H1 (cell line): Measurements from ENCODE around the gene FAS. TPM values are rescaled to one million over a fixed set of nuclear protein-coding genes. Genes with fewer than 3 reads are reported as not detected.

Source experiments
- CTCF ChIA-PET: fragments of 300-600 bp; sonication (Branson Sonifier 250); formaldehyde crosslinking; loops from one replicate; lab custom pipeline; 2021; ENCODE audit not compliant: partially characterized antibody; lab: Charles Lee
- POLR2A ChIA-PET: fragments of 300-600 bp; sonication (Branson Sonifier 250); formaldehyde crosslinking; loops from one replicate; lab custom pipeline; 2021; ENCODE audit warnings: inconsistent platforms; ENCODE audit not compliant: partially characterized antibody; lab: Charles Lee
- DNase-seq, 2 experiments: peaks; one replicate each; pipeline versions ENCODE4 v3.0.0 to v3.0.0-alpha.2; 2010 to 2022; ENCODE audit warnings: low spot score in 2 of 2, low read depth in 1 of 2, mixed read lengths in 1 of 2
- FAIRE-seq: peaks from 2 replicates; lab custom pipeline; 2011; peaks lifted over from hg19 to GRCh38; lab: Jason Lieb, UNC
- H2AFZ ChIP-seq: 2 replicates; pipeline ENCODE4 v1.8.1; 2012; ENCODE audit warnings: low read length, inconsistent platforms
- H2AK5ac ChIP-seq: 2 replicates; pipeline ENCODE4 v1.6.1; 2013; ENCODE audit warnings: low read depth, low read length
- H2BK120ac ChIP-seq: replicated peaks from 2 replicates; pipeline ENCODE3; 2013; ENCODE audit warnings: low read depth, low read length, inconsistent platforms
- H2BK12ac ChIP-seq: 2 replicates; pipeline ENCODE4 v1.6.1; 2013; ENCODE audit warnings: low read depth, low read length
- H2BK15ac ChIP-seq: 2 replicates; pipeline ENCODE4 v1.6.1; 2013; ENCODE audit warnings: low read length
- H2BK20ac ChIP-seq: 2 replicates; pipeline ENCODE4 v1.6.1; 2013; ENCODE audit warnings: low read length
- H2BK5ac ChIP-seq: 2 replicates; pipeline ENCODE4 v1.6.1; 2013; ENCODE audit warnings: low read depth, low read length
- H3K14ac ChIP-seq: 2 replicates; pipeline ENCODE4 v1.6.1; 2013; ENCODE audit warnings: inconsistent platforms; ENCODE audit not compliant: insufficient read length
- H3K18ac ChIP-seq: 2 replicates; pipeline ENCODE4 v1.6.1; 2013; ENCODE audit warnings: low read length; ENCODE audit errors: extremely low read depth
- H3K23ac ChIP-seq: 2 replicates; pipeline ENCODE4 v1.6.1; 2013; ENCODE audit warnings: inconsistent platforms; ENCODE audit not compliant: insufficient read length
- H3K23me2 ChIP-seq: 2 replicates; pipeline ENCODE4 v1.6.1; 2013; ENCODE audit warnings: low read depth, low read length
- H3K27ac ChIP-seq: 2 replicates; pipeline ENCODE4 v1.6.1; 2011; ENCODE audit warnings: low read depth, low read length, inconsistent platforms
- H3K27me3 ChIP-seq, 4 experiments: replicated peaks in 1 of 4; 1 replicate in 1 of 4; 2 replicates in 3 of 4; pipeline versions ENCODE4 v1.6.1 to v1.8.1; 2011 to 2013; ENCODE audit warnings: low read length in 3 of 4, mild to moderate bottlenecking in 3 of 4, inconsistent platforms in 2 of 4, mixed read lengths in 2 of 4, moderate library complexity in 1 of 4; ENCODE audit not compliant: control insufficient read depth in 3 of 4, insufficient read depth in 3 of 4; ENCODE audit errors: extremely low read depth in 1 of 4
- H3K36me3 ChIP-seq, 4 experiments: 2 replicates each; pipeline versions ENCODE4 v1.6.1 to v1.8.1; 2011 to 2013; ENCODE audit warnings: mild to moderate bottlenecking in 4 of 4, low read length in 3 of 4, moderate library complexity in 2 of 4, control low read depth in 1 of 4, inconsistent platforms in 1 of 4; ENCODE audit not compliant: insufficient read depth in 4 of 4, control insufficient read depth in 2 of 4
- H3K4ac ChIP-seq: replicated peaks from 2 replicates; pipeline ENCODE3; 2013; ENCODE audit warnings: low read length, low read depth, mixed read lengths, inconsistent platforms; ENCODE audit not compliant: insufficient read length
- H3K4me1 ChIP-seq, 4 experiments: replicated peaks in 1 of 4; 1 replicate in 1 of 4; 2 replicates in 3 of 4; pipeline versions ENCODE4 v1.6.1 to v1.8.1; 2011 to 2013; ENCODE audit warnings: low read length in 3 of 4, inconsistent platforms in 2 of 4, mixed read lengths in 1 of 4; ENCODE audit not compliant: insufficient read depth in 4 of 4, control insufficient read depth in 3 of 4
- H3K4me2 ChIP-seq, 2 experiments: 2 replicates each; pipeline versions ENCODE4 v1.6.1 to v1.8.1; 2011 to 2013; ENCODE audit warnings: low read depth in 2 of 2, low read length in 2 of 2, control low read depth in 1 of 2, inconsistent platforms in 1 of 2, mild to moderate bottlenecking in 1 of 2; ENCODE audit not compliant: insufficient read depth in 1 of 2
- H3K4me3 ChIP-seq, 4 experiments: fragments of 200-600, 300-600 bp in 1 of 4; sonication (generic), shearing (Covaris generic), sonication (Bioruptor Twin) in 1 of 4; 2 replicates each; pipeline versions ENCODE4 v1.5.1 to v1.8.1; 2011 to 2016; ENCODE audit warnings: low read length in 4 of 4, low read depth in 3 of 4, control low read depth in 2 of 4, inconsistent platforms in 2 of 4, mild to moderate bottlenecking in 2 of 4, mixed read lengths in 1 of 4, moderate library complexity in 1 of 4; ENCODE audit not compliant: insufficient read depth in 2 of 4; ENCODE audit errors: extremely low read depth in 1 of 4
- H3K56ac ChIP-seq: replicated peaks from 2 replicates; pipeline ENCODE3; 2013; ENCODE audit warnings: low read depth, mild to moderate bottlenecking, mixed read lengths, low read length, inconsistent platforms; ENCODE audit not compliant: insufficient read length
- H3K79me1 ChIP-seq: 2 replicates; pipeline ENCODE4 v1.6.1; 2013; ENCODE audit warnings: low read depth, low read length, control low read depth
- H3K79me2 ChIP-seq, 2 experiments: 2 replicates each; pipeline versions ENCODE4 v1.6.1 to v1.8.1; 2012 to 2013; ENCODE audit warnings: low read length in 2 of 2, mild to moderate bottlenecking in 2 of 2, inconsistent platforms in 1 of 2; ENCODE audit not compliant: insufficient read depth in 2 of 2, control insufficient read depth in 1 of 2
- H3K9ac ChIP-seq, 4 experiments: replicated peaks in 1 of 4; 1 replicate in 1 of 4; 2 replicates in 3 of 4; pipeline versions ENCODE4 v1.6.1 to v1.8.1; 2011 to 2013; ENCODE audit warnings: low read depth in 3 of 4, low read length in 3 of 4, control low read depth in 2 of 4, mild to moderate bottlenecking in 2 of 4, moderate library complexity in 2 of 4, inconsistent platforms in 1 of 4; ENCODE audit errors: extremely low read depth in 1 of 4
- H3K9me3 ChIP-seq, 2 experiments: 2 replicates each; pipeline versions ENCODE4 v1.6.1 to v1.8.1; 2012 to 2013; ENCODE audit warnings: mild to moderate bottlenecking in 2 of 2, moderate library complexity in 2 of 2, control low read depth in 1 of 2, inconsistent platforms in 1 of 2, low read depth in 1 of 2, low read length in 1 of 2, mixed read lengths in 1 of 2; ENCODE audit not compliant: insufficient read depth in 2 of 2
- H4K20me1 ChIP-seq, 2 experiments: replicated peaks in 1 of 2; 2 replicates each; pipeline versions ENCODE3 to v1.8.1; 2011 to 2013; ENCODE audit warnings: inconsistent platforms in 2 of 2, low read length in 2 of 2, mild to moderate bottlenecking in 1 of 2; ENCODE audit not compliant: insufficient read depth in 2 of 2, control insufficient read depth in 1 of 2
- H4K5ac ChIP-seq: 2 replicates; pipeline ENCODE4 v1.6.1; 2013; ENCODE audit warnings: low read length, low read depth, mixed read lengths, inconsistent platforms; ENCODE audit not compliant: insufficient read length
- H4K8ac ChIP-seq: 2 replicates; pipeline ENCODE4 v1.8.0; 2013; ENCODE audit warnings: mild to moderate bottlenecking, moderate library complexity, low read length, inconsistent platforms; ENCODE audit not compliant: insufficient read depth; ENCODE audit errors: extremely low read depth
- H4K91ac ChIP-seq: replicated peaks from 2 replicates; pipeline ENCODE3; 2013; ENCODE audit warnings: low read length, mixed read lengths, inconsistent platforms; ENCODE audit not compliant: insufficient read length
- BACH1 ChIP-seq: IDR thresholded peaks from 2 replicates; pipeline ENCODE4 v1.6.1; 2012; ENCODE audit warnings: low read length, improper control_type of control experiment
- CBX5 ChIP-seq: fragments of 300-800, 300-1000 bp; sonication (generic); IDR thresholded peaks from 2 replicates; pipeline ENCODE4 v1.7.1; 2016; ENCODE audit warnings: antibody characterized with exemption, low read length, low read depth
- CEBPB ChIP-seq: IDR thresholded peaks from 2 replicates; pipeline ENCODE4 v1.6.1; 2012; ENCODE audit warnings: low read depth, low read length
- CHD2 ChIP-seq: IDR thresholded peaks from 2 replicates; pipeline ENCODE4 v1.6.1; 2012; ENCODE audit warnings: low read length, improper control_type of control experiment
- EP300 ChIP-seq, 2 experiments: IDR thresholded peaks; 1 replicate in 1 of 2; 2 replicates in 1 of 2; pipeline ENCODE4 v1.6.1; 2011 to 2012; ENCODE audit warnings: low read depth in 2 of 2, low read length in 2 of 2, mild to moderate bottlenecking in 2 of 2, borderline replicate concordance in 1 of 2, inconsistent platforms in 1 of 2, moderate library complexity in 1 of 2
- GABPA ChIP-seq: IDR thresholded peaks from 2 replicates; pipeline ENCODE4 v1.6.1; 2011; ENCODE audit warnings: mild to moderate bottlenecking, low read length, moderate library complexity, borderline replicate concordance; ENCODE audit not compliant: insufficient read depth
- TBP ChIP-seq: IDR thresholded peaks from 2 replicates; pipeline ENCODE4 v1.6.1; 2011; ENCODE audit warnings: low read depth, low read length, improper control_type of control experiment
- ZNF274 ChIP-seq: IDR thresholded peaks from 2 replicates; pipeline ENCODE4 v1.7.0; 2012; ENCODE audit warnings: low read length, borderline replicate concordance; ENCODE audit errors: extremely low read depth
- WGBS, 2 experiments: shearing (Covaris generic) in 1 of 2; methylation state at CpG; one replicate each; pipeline versions ENCODE4 v1.1.6 to v1.1.7; 2013 to 2015; ENCODE audit warnings: low lambda C conversion rate in 2 of 2, mixed read lengths in 2 of 2, inconsistent platforms in 1 of 2, low coverage in 1 of 2, missing lambda C conversion rate in 1 of 2; ENCODE audit not compliant: insufficient replicate concordance in 2 of 2, insufficient coverage in 1 of 2, insufficient read length in 1 of 2; ENCODE audit errors: extremely low coverage in 1 of 2, missing lambda C conversion rate in 1 of 2; 5-methylcytosine and 5-hydroxymethylcytosine counted together
- polyA plus RNA-seq, 7 experiments: library from polyadenylated mRNA; depleted of rRNA in 3 of 7; stranded (reverse) in 5 of 7; unstranded in 2 of 7; fragments of >200 nt in 5 of 7; fragments of 200-250 nt in 2 of 7; gene quantifications; 1 replicate in 5 of 7; 2 replicates in 1 of 7; 4 replicates in 1 of 7; pipeline versions ENCODE4 v1.2.1 to v1.2.3, GENCODE V29; 2011 to 2013; ENCODE audit warnings: missing spikeins in 2 of 7, mixed read lengths in 2 of 7
- total RNA-seq: library from RNA; stranded (reverse); fragmentation: NEBNext Ultra II Directional; extraction: Animal tissue kit (Norgen Biotek cat#: 25700); gene quantifications from 2 replicates; pipeline ENCODE4 v1.2.1, GENCODE V29; 2021
- TF ChIP-seq, protein P1 (sequence below): IDR thresholded peaks from 2 replicates; pipeline ENCODE4 v1.6.1; 2012; ENCODE audit warnings: inconsistent platforms

FAS gene
- total and polyA plus RNA-seq, 2 of the 8 experiments (the other 6 are each of a cell fraction or from before 2014, with no cell fraction given) = 4.0 to 6.7 TPM

DNA sequence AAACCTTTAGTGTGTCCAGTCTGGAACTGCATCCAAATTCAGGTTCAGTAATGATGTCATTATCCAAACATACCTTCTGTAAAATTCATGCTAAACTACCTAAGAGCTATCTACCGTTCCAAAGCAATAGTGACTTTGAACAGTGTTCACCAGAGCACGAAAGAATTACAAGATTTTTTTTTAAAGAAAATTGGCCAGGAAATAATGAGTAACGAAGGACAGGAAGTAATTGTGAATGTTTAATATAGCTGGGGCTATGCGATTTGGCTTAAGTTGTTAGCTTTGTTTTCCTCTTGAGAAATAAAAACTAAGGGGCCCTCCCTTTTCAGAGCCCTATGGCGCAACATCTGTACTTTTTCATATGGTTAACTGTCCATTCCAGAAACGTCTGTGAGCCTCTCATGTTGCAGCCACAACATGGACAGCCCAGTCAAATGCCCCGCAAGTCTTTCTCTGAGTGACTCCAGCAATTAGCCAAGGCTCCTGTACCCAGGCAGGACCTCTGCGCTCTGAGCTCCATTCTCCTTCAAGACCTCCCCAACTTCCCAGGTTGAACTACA lies 694 bp upstream of the FAS start:
- Histone ChIP-seq H3K9me3 (no peaks in the 10 kb centered on the region), H4K8ac (no peak overlapping the region), H2AK5ac (no peak overlapping the region), H3K23ac (no peak overlapping the region), H4K20me1 (no peaks in the 10 kb centered on the region), H3K4me3 (peak overlapping the region; percentile 68 to 88 (median 87)), H4K91ac (no peak overlapping the region), H2BK5ac (no peak overlapping the region), H3K4me2 (peak overlapping the region; percentile 79 to 86), H3K79me2 (no peaks in the 10 kb centered on the region; a peak in 1 of 4 replicates), H3K27me3 (peaks cover 0 to 13% (median 7%) of the 10 kb centered on the region in 4 experiments; a peak in 6 of 7 replicates), H3K79me1 (no peaks in the 10 kb centered on the region), H3K4me1 (peaks cover 0 to 9% (median 3%) of the 10 kb centered on the region in 4 experiments; a peak in 3 of 7 replicates), H3K14ac (no peak overlapping the region), H2BK20ac (no peak overlapping the region), H3K23me2 (peaks cover 7% of the 10 kb centered on the region; the same call in 1 of the 2 replicates), H3K56ac (no peak overlapping the region), H3K4ac (no peak overlapping the region), H3K27ac (no peak overlapping the region), H2BK12ac (peak overlapping the region; percentile 42; the same call in 1 of the 2 replicates), H2BK15ac (no peak overlapping the region), H3K9ac (peak overlapping the region in 1 of 4 experiments; percentile 16; a peak in 1 of 7 replicates), H3K36me3 (no peaks in the 10 kb centered on the region), H2BK120ac (no peak overlapping the region), H4K5ac (no peak overlapping the region), H3K18ac (peak overlapping the region; percentile 1; the same call in 1 of the 2 replicates), H2AFZ (peak overlapping the region; percentile 44)
- 61% methylated on average over 8 of the region's 8 CpGs; no CpG with 5 or more reads in 1 of the 2 experiments for WGBS, 2 experiments
- TF ChIP-seq CEBPB (peak; percentile 50; the same call in 1 of the 2 replicates), TBP (no peak), CBX5 (no peak), EP300 (IDR thresholded peaks at IDR 0.05; ENCODE audit: borderline replicate concordance in 1 of 2, low read depth in 2 of 2, low read length in 2 of 2) (no peak), CHD2 (no peak), GABPA (no peak), BACH1 (no peak), ZNF274 (no peak)
- TF ChIP-seq, protein P1, sequence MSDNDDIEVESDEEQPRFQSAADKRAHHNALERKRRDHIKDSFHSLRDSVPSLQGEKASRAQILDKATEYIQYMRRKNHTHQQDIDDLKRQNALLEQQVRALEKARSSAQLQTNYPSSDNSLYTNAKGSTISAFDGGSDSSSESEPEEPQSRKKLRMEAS = no peak
- DNase-seq = no peak
- POLR2A ChIA-PET = interaction anchor here (0.9 to 1.2 kb wide), 2 partner anchors 12 to 56 kb away, joined by 3 to 5 read pairs; no protein-coding TSS in a partner anchor
- no peak for FAIRE-seq
- CTCF ChIA-PET = interaction anchor here (0.7 to 6.0 kb wide), 18 partner anchors 9 to 227 kb away, joined by 3 to 103 read pairs (median 4); no protein-coding TSS in a partner anchor
